ENCODE results near the gene KLHL29. TPM values are rescaled to one million over a fixed set of nuclear protein-coding genes. Genes with fewer than 3 reads are reported as not detected.

The KLHL29 gene
- total RNA-seq, 1 experiment from 2014 or later: 43.1 TPM

GRCh38 chr2:23622966-23623675 is 238.1 kb downstream of the KLHL29 start:
- H3K27ac Mint-ChIP-seq (ENCODE audit: low read depth, unreplicated experiment): no peak overlapping the region
- peaks cover 4% of the 10 kb centered on the region for H3K36me3 Mint-ChIP-seq (ENCODE audit: insufficient read depth, unreplicated experiment)
- no peaks in the 10 kb centered on the region for H3K4me1 Mint-ChIP-seq (ENCODE audit: insufficient read depth, unreplicated experiment)
- intact Hi-C loops (cut with micrococcal nuclease): no loop called here
- ChIA-PET POLR2A (no interaction called here), CTCF (interaction anchor here (1.0 to 1.5 kb wide), 3 partner anchors 13 to 22 kb away, joined by 3 read pairs; no protein-coding TSS in a partner anchor)
- BruUV-seq (replicated peaks): no TSS peak
- H3K27me3 Mint-ChIP-seq (ENCODE audit: insufficient read depth, unreplicated experiment): no peaks in the 10 kb centered on the region
- no peak for TF ChIP-seq CTCF (IDR thresholded peaks at IDR 0.05; ENCODE audit: unreplicated experiment)
- no peak for DNase-seq (ENCODE audit: unreplicated experiment)
- no peak overlapping the region for H3K4me3 Mint-ChIP-seq (ENCODE audit: unreplicated experiment)
- H3K9me3 Mint-ChIP-seq (ENCODE audit: unreplicated experiment): peaks cover 9% of the 10 kb centered on the region

- peak; percentile 27 for DNase-seq (ENCODE audit: unreplicated experiment)
- no TSS peak for BruUV-seq (replicated peaks)
- peak; percentile 42 for TF ChIP-seq CTCF (IDR thresholded peaks at IDR 0.05; ENCODE audit: unreplicated experiment)
- POLR2A ChIA-PET: no interaction called here
- Mint-ChIP-seq H3K36me3 (ENCODE audit: insufficient read depth, unreplicated experiment) (peaks cover 4% of the 10 kb centered on the region), H3K9me3 (ENCODE audit: unreplicated experiment) (peaks cover 9% of the 10 kb centered on the region), H3K4me3 (ENCODE audit: unreplicated experiment) (no peak overlapping the region), H3K4me1 (ENCODE audit: insufficient read depth, unreplicated experiment) (no peaks in the 10 kb centered on the region), H3K27me3 (ENCODE audit: insufficient read depth, unreplicated experiment) (no peaks in the 10 kb centered on the region), H3K27ac (ENCODE audit: low read depth, unreplicated experiment) (no peak overlapping the region)
- intact Hi-C loops (cut with micrococcal nuclease): no loop called here
- CTCF ChIA-PET: interaction anchor here (0.6 to 2.0 kb wide), 12 partner anchors 9 to 355 kb away, joined by 3 to 11 read pairs (median 4); no protein-coding TSS in a partner anchor
Measured at GRCh38 chr2:23624378-23624777, 239.4 kb downstream of the KLHL29 start.

DNA sequence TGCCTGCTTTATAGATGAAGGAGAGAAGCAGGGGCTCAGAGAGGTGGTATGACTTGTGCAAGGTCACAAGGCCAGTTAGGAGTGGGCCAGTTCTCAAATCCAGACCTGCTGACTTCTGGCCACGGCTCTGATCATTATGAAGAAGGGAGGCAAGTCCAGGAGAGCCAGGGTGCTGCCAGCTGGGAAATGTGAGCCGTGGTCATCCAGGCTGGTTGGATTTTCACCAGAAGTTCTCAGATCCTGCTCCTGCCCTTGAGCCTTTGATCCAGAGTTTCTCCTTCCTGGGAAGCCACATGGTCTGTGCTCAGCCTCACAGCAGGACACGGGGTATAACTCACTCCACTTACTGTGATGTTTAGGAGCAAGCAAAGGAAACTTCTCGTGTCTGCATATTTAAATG is 239.9 kb downstream of the KLHL29 start:
- intact Hi-C loops (cut with micrococcal nuclease): no loop called here
- Mint-ChIP-seq H3K36me3 (ENCODE audit: insufficient read depth, unreplicated experiment) (peaks cover 4% of the 10 kb centered on the region), H3K27me3 (ENCODE audit: insufficient read depth, unreplicated experiment) (no peaks in the 10 kb centered on the region), H3K27ac (ENCODE audit: low read depth, unreplicated experiment) (no peak overlapping the region), H3K4me1 (ENCODE audit: insufficient read depth, unreplicated experiment) (no peaks in the 10 kb centered on the region), H3K4me3 (ENCODE audit: unreplicated experiment) (no peak overlapping the region), H3K9me3 (ENCODE audit: unreplicated experiment) (peaks cover 9% of the 10 kb centered on the region)
- POLR2A ChIA-PET: no interaction called here
- DNase-seq (ENCODE audit: unreplicated experiment): no peak
- CTCF ChIA-PET: interaction anchor here (0.6 to 2.0 kb wide), 7 partner anchors 8 to 134 kb away, joined by 3 to 11 read pairs (median 4); no protein-coding TSS in a partner anchor
- no peak for TF ChIP-seq CTCF (IDR thresholded peaks at IDR 0.05; ENCODE audit: unreplicated experiment)
- BruUV-seq (replicated peaks): no TSS peak

DNA sequence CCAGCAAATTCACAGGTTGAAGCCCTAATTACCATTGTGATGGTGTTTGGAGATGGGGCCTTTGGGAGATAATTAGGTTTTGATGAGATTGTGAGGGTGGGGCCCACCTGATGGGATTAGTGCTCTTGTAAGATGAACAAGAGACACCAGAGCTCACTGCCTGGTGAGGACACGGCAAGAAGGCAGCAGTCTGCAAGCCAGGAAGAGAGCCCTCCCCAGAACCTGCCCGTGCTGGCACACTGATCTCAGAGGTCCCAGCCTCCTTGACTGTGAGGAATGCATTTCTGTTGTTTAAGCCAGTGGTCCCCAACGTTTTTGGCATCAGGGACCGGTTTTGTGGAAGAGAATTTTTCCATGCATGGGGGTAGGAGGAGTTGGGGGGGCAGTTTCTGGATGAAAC is 240.7 kb downstream of the KLHL29 start:
- no peak for TF ChIP-seq CTCF (IDR thresholded peaks at IDR 0.05; ENCODE audit: unreplicated experiment)
- H3K4me1 Mint-ChIP-seq (ENCODE audit: insufficient read depth, unreplicated experiment): no peaks in the 10 kb centered on the region
- ChIA-PET CTCF (interaction anchor here (2.0 kb wide), 1 partner anchor 40 kb away, joined by 11 read pairs; no protein-coding TSS in a partner anchor), POLR2A (no interaction called here)
- no peak for DNase-seq (ENCODE audit: unreplicated experiment)
- H3K27ac Mint-ChIP-seq (ENCODE audit: low read depth, unreplicated experiment): no peak overlapping the region
- H3K36me3 Mint-ChIP-seq (ENCODE audit: insufficient read depth, unreplicated experiment): peaks cover 4% of the 10 kb centered on the region
- no peaks in the 10 kb centered on the region for H3K27me3 Mint-ChIP-seq (ENCODE audit: insufficient read depth, unreplicated experiment)
- peaks cover 9% of the 10 kb centered on the region for H3K9me3 Mint-ChIP-seq (ENCODE audit: unreplicated experiment)
- no peak overlapping the region for H3K4me3 Mint-ChIP-seq (ENCODE audit: unreplicated experiment)
- intact Hi-C loops (cut with micrococcal nuclease): no loop called here
- no TSS peak for BruUV-seq (replicated peaks)
